ENCODE measurements around the gene FAM163B.

The FAM163B gene

GRCh38 chr9:133570691-133571080 is 38.5 kb downstream of the FAM163B start:
- Histone ChIP-seq H3K27me3 (ENCODE audit: insufficient read depth, poor library complexity, severe bottlenecking) (no peaks in the 10 kb centered on the region), H3K27ac (replicated peaks) (no peak overlapping the region), H3K4me3 (replicated peaks; ENCODE audit: insufficient read depth, low read length) (no peak overlapping the region)
- no peak for TF ChIP-seq REST (IDR thresholded peaks at IDR 0.05; ENCODE audit: insufficient replicate concordance, low read depth)
- TF ChIP-seq CTCF (IDR thresholded peaks at IDR 0.05; ENCODE audit: insufficient read depth, low read length) = no peak
- TF ChIP-seq POLR2AphosphoS5 (IDR thresholded peaks at IDR 0.05; ENCODE audit: low read depth) = no peak
- TF ChIP-seq GABPA (IDR thresholded peaks at IDR 0.05; ENCODE audit: low read depth) = no peak
- no peak for TF ChIP-seq SPI1 (IDR thresholded peaks at IDR 0.05; ENCODE audit: borderline replicate concordance, low read depth)
- DNase-seq (ENCODE audit: low read depth in 1 of 2, low spot score in 1 of 2) = no peak

- DNase-seq (ENCODE audit: low read depth in 1 of 2, low spot score in 1 of 2) = no peak
- Histone ChIP-seq H3K4me3 (replicated peaks; ENCODE audit: insufficient read depth, low read length) (no peak overlapping the region), H3K27me3 (ENCODE audit: insufficient read depth, poor library complexity, severe bottlenecking) (no peaks in the 10 kb centered on the region), H3K27ac (replicated peaks) (no peak overlapping the region)
- TF ChIP-seq GABPA (IDR thresholded peaks at IDR 0.05; ENCODE audit: low read depth) = no peak
- no peak for TF ChIP-seq REST (IDR thresholded peaks at IDR 0.05; ENCODE audit: insufficient replicate concordance, low read depth)
- TF ChIP-seq CTCF (IDR thresholded peaks at IDR 0.05; ENCODE audit: insufficient read depth, low read length) = no peak
- TF ChIP-seq SPI1 (IDR thresholded peaks at IDR 0.05; ENCODE audit: borderline replicate concordance, low read depth) = no peak
- TF ChIP-seq POLR2AphosphoS5 (IDR thresholded peaks at IDR 0.05; ENCODE audit: low read depth) = no peak
Measured at GRCh38 chr9:133569891-133570690, 39.1 kb downstream of the FAM163B start.

- H3K4me3 ChIP-seq (replicated peaks; ENCODE audit: insufficient read depth, low read length) = no peak overlapping the region
- TF ChIP-seq POLR2AphosphoS5 (IDR thresholded peaks at IDR 0.05; ENCODE audit: low read depth) (no peak), CTCF (IDR thresholded peaks at IDR 0.05; ENCODE audit: insufficient read depth, low read length) (no peak), SPI1 (IDR thresholded peaks at IDR 0.05; ENCODE audit: borderline replicate concordance, low read depth) (no peak), REST (IDR thresholded peaks at IDR 0.05; ENCODE audit: insufficient replicate concordance, low read depth) (no peak), GABPA (IDR thresholded peaks at IDR 0.05; ENCODE audit: low read depth) (no peak)
- no peaks in the 10 kb centered on the region for H3K27me3 ChIP-seq (ENCODE audit: insufficient read depth, poor library complexity, severe bottlenecking)
- no peak for DNase-seq (ENCODE audit: low read depth in 1 of 2, low spot score in 1 of 2)
- no peak overlapping the region for H3K27ac ChIP-seq (replicated peaks)
Measured at GRCh38 chr9:133569121-133569785, 39.9 kb downstream of the FAM163B start.
